A549 (cell line): ENCODE data around the gene MRPL23.

ENCODE experiments used
- CHD2 ChIP-seq: fragments of 150-350 bp; IDR thresholded peaks from 2 replicates; pipeline ENCODE4 v1.6.1; 2014; ENCODE audit warnings: low read length; ENCODE audit not compliant: partially characterized antibody
- MAX ChIP-seq: IDR thresholded peaks from 2 replicates; pipeline ENCODE4 v1.6.1; 2012
- POLR2A ChIP-seq: IDR thresholded peaks from 2 replicates; pipeline ENCODE4 v1.6.1; 2012; ENCODE audit warnings: mild to moderate bottlenecking, low read length
- POLR2AphosphoS2 ChIP-seq: conservative IDR thresholded peaks from 2 replicates; pipeline ENCODE4 v1.6.1; 2012; ENCODE audit warnings: low read length, improper control_type of control experiment, inconsistent platforms
- RCOR1 ChIP-seq: fragments of 150-350 bp; IDR thresholded peaks from 2 replicates; pipeline ENCODE4 v1.6.1; 2014; ENCODE audit warnings: antibody characterized with exemption, low read length, low read depth
- TF ChIP-seq, protein P1 (sequence below): fragments of >200 bp; sonication (Bioruptor Twin); formaldehyde crosslinking; IDR thresholded peaks from 3 replicates; pipeline ENCODE4 v1.5.1; 2016

DNA sequence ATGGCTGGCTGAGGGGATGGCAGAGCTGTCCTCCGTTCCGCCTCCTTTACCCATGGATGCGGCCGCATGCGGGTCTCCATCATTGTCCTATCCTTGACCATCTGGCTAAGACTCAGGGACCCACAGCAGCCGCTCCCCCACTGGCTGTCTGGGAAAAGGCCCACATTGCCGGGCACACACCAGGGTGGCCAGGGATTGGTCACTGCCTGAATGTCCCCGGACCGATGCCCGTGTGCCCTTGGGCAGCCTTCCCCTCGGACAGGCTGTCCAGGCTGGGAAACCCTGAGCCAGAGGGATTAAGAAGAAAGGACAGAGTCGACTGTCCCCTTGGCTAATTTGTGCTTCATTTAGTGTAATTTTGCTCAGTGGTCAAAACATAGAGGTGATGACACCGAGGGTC, 28.1 kb downstream of the MRPL23 start:
- TF ChIP-seq, protein P1, sequence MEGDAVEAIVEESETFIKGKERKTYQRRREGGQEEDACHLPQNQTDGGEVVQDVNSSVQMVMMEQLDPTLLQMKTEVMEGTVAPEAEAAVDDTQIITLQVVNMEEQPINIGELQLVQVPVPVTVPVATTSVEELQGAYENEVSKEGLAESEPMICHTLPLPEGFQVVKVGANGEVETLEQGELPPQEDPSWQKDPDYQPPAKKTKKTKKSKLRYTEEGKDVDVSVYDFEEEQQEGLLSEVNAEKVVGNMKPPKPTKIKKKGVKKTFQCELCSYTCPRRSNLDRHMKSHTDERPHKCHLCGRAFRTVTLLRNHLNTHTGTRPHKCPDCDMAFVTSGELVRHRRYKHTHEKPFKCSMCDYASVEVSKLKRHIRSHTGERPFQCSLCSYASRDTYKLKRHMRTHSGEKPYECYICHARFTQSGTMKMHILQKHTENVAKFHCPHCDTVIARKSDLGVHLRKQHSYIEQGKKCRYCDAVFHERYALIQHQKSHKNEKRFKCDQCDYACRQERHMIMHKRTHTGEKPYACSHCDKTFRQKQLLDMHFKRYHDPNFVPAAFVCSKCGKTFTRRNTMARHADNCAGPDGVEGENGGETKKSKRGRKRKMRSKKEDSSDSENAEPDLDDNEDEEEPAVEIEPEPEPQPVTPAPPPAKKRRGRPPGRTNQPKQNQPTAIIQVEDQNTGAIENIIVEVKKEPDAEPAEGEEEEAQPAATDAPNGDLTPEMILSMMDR: no peak
- TF ChIP-seq POLR2A (no peak), CHD2 (no peak), MAX (no peak), RCOR1 (no peak), POLR2AphosphoS2 (no peak)
